Pancreas (tissue), 10 donors: Measurements from ENCODE around the gene TENT5D. TPM values are rescaled to one million over a fixed set of nuclear protein-coding genes. Genes with fewer than 3 reads are reported as not detected.
"Not testable (repeated sequence)": the region's sequence is repeated elsewhere in the genome, so short reads cannot be mapped to it uniquely, and the experiment has no call there.

ENCODE experiments used
- ATAC-seq, 4 donors: fragments of 200-7000 bp; cut with Tn5 transposase; one replicate each; pipeline versions ENCODE4 v1.8.0 to v1.9.1; 2020; ENCODE audit warnings: mild to moderate bottlenecking in 4 of 4, moderate library complexity in 4 of 4
- DNase-seq, 6 donors: peaks; one replicate each; pipeline ENCODE4 v3.0.0-alpha.2; 2020
- FAIRE-seq: peaks from 2 replicates; lab custom pipeline; 2012; peaks lifted over from hg19 to GRCh38; lab: Jason Lieb, UNC
- H3K27ac ChIP-seq, 4 donors: fragments of 200-600 bp; sonication (generic); 1 replicate in 3 of 4; 2 replicates in 1 of 4; pipeline versions ENCODE4 v1.5.0 to v1.8.0; 2020
- H3K27me3 ChIP-seq, 4 donors: fragments of 200-600 bp; one replicate each; pipeline ENCODE4 v1.8.0; 2021
- H3K36me3 ChIP-seq, 3 donors: fragments of 200-600 bp; sonication (generic) in 1 of 3; one replicate each; pipeline versions ENCODE4 v1.5.0 to v1.8.0; 2020 to 2021
- H3K4me1 ChIP-seq, 3 donors: fragments of 200-600 bp; one replicate each; pipeline ENCODE4 v1.8.0; 2021
- H3K4me3 ChIP-seq, 4 donors: fragments of 200-600 bp; sonication (generic) in 2 of 4; one replicate each; pipeline versions ENCODE4 v1.5.0 to v1.8.0; 2020 to 2021
- H3K9me3 ChIP-seq, 4 donors: fragments of 200-600 bp; one replicate each; pipeline ENCODE4 v1.8.0; 2021
- WGBS, 2 donors: extraction: QIAGEN DNeasy Blood & Tissue Kit; methylation state at CpG; one replicate each; pipeline ENCODE4 v1.1.7; 2013; 5-methylcytosine and 5-hydroxymethylcytosine counted together
- intact Hi-C, 3 donors: fragments of 100-400 bp; cut with DNase I; formaldehyde crosslinking; loops; one replicate each; pipeline versions ENCODE4 v1.11.1 to v1.14.2; 2022
- polyA plus RNA-seq, 2 donors: library from polyadenylated mRNA; stranded (reverse); fragments of 200-250 nt; gene quantifications; one replicate each; pipeline ENCODE4 v1.2.3, GENCODE V29; 2013
- total RNA-seq, 6 donors: library from RNA; stranded (reverse); fragmentation: NEBNext Ultra II Directional in 4 of 6; extraction: Animal tissue kit (Norgen Biotek cat#: 25700) in 4 of 6; gene quantifications; one replicate each; pipeline versions ENCODE4 v1.2.1 to v1.2.4, GENCODE V29; 2021 to 2023
- TF ChIP-seq, protein P1 (sequence below), 4 donors: fragments of 200-600 bp; sonication (generic) in 3 of 4; IDR thresholded peaks; one replicate each; pipeline versions ENCODE4 v1.5.0 to v1.8.0; 2021; ENCODE audit warnings: antibody characterized with exemption in 4 of 4
- donor health status: healthy with polysubstance abuse.
- donor health status: DM: no; HTN: no; CAD: no; lungs with moderate emphysema.
- donor health status: DM: no; HTN: no; CAD: no.
- donor health status: control.
- donor health status: control.
- donor health status: Bipolar disorder and iron deficiency.
- donor health status: DM: yes; HTN: yes; CAD: no.
- donor health status: DM: no; HTN: no; CAD: no.
- donor health status: DM: no; HTN: no; CAD: no.
- donor health status: DM: yes; HTN: yes; CAD: no.

TENT5D gene
- total and polyA plus RNA-seq, 8 donors = not detected

DNA sequence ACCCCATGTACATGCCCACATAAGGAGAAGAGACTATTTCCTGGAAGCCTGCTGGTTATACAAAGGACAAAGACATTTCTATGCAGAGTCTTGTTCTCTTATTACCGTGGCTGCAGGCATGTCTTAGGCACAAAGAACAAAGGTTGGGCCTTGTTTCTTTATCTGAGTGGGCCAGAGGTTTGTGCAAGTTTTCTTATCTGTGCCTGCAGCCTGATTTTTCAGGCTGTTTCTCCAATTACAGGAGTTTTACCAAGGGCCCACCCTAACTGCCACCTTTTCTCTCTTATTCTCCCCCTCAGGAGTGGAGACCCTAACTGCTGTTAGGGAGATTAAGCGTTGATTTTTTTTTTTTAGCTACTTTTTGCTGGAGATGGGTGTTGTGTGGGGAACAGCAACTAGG lies 3.5 kb downstream of the TENT5D start:
- ATAC-seq (no peak), DNase-seq (no peak), FAIRE-seq (no peak)
- Histone ChIP-seq H3K4me3 (no peak overlapping the region), H3K36me3 (no peaks in the 10 kb centered on the region), H3K27ac (no peak overlapping the region), H3K27me3 (peaks cover 0 to 5% (median 0%) of the 10 kb centered on the region in 4 donors), H3K9me3 (no peaks in the 10 kb centered on the region), H3K4me1 (no peaks in the 10 kb centered on the region)
- WGBS, 2 donors = 27 to 39% methylated on average over 2 of the region's 2 CpGs
- TF ChIP-seq, protein P1, sequence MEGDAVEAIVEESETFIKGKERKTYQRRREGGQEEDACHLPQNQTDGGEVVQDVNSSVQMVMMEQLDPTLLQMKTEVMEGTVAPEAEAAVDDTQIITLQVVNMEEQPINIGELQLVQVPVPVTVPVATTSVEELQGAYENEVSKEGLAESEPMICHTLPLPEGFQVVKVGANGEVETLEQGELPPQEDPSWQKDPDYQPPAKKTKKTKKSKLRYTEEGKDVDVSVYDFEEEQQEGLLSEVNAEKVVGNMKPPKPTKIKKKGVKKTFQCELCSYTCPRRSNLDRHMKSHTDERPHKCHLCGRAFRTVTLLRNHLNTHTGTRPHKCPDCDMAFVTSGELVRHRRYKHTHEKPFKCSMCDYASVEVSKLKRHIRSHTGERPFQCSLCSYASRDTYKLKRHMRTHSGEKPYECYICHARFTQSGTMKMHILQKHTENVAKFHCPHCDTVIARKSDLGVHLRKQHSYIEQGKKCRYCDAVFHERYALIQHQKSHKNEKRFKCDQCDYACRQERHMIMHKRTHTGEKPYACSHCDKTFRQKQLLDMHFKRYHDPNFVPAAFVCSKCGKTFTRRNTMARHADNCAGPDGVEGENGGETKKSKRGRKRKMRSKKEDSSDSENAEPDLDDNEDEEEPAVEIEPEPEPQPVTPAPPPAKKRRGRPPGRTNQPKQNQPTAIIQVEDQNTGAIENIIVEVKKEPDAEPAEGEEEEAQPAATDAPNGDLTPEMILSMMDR (IDR thresholded peaks at IDR 0.05) = no peak
- intact Hi-C loops = no loop called here

- ATAC-seq = no peak
These were observed 10.7 kb downstream of the TENT5D start for GRCh38 chrX:80430826-80431504.

DNA sequence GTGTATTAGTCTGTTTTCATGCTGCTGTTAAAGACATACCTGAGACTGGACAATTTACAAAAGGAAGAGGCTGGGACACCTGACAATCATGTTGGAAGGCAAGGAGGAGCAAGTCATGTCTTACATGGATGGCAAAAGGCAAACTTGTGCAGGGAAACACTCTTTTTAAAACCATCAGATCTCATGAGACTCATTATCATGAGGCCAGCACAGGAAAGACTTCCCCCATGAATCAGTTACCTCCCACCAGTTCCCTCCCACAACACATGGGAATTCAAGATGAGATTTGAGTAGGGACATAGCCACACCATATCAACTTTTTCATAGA lies 11.2 kb downstream of the TENT5D start:
- FAIRE-seq = no peak

More at GRCh38 chrX:80430826-80431504, 10.7 kb downstream of the TENT5D start:
- Histone ChIP-seq H3K36me3 (no peaks in the 10 kb centered on the region), H3K27ac (no peak overlapping the region), H3K9me3 (no peaks in the 10 kb centered on the region), H3K27me3 (no peaks in the 10 kb centered on the region), H3K4me3 (no peak overlapping the region), H3K4me1 (no peaks in the 10 kb centered on the region)
- no peak for FAIRE-seq
- intact Hi-C loops = no loop called here
- 51 to 59% methylated on average over 3 of the region's 3 CpGs for WGBS, 2 donors
- TF ChIP-seq, protein P1 (IDR thresholded peaks at IDR 0.05) = no peak
- no peak for DNase-seq

GRCh38 chrX:80432441-80432840 lies 12.2 kb downstream of the TENT5D start:
- Histone ChIP-seq H3K27ac (no peak overlapping the region), H3K27me3 (no peaks in the 10 kb centered on the region), H3K4me1 (no peaks in the 10 kb centered on the region), H3K4me3 (no peak overlapping the region), H3K36me3 (no peaks in the 10 kb centered on the region), H3K9me3 (no peaks in the 10 kb centered on the region)
- TF ChIP-seq, protein P1 (IDR thresholded peaks at IDR 0.05) = no peak
- DNase-seq (no peak), FAIRE-seq (no peak), ATAC-seq (no peak)
- 61 to 63% methylated on average over 3 of the region's 3 CpGs for WGBS, 2 donors
- intact Hi-C loops = no loop called here

More for the DNA sequence above, 11.2 kb downstream of the TENT5D start:
- ATAC-seq (no peak), DNase-seq (no peak)
- TF ChIP-seq, protein P1 (IDR thresholded peaks at IDR 0.05) = no peak
- H3K27ac ChIP-seq = no peak overlapping the region
- no peaks in the 10 kb centered on the region for H3K36me3 ChIP-seq
- H3K27me3 ChIP-seq = no peaks in the 10 kb centered on the region
- intact Hi-C loops = no loop called here
- H3K9me3 ChIP-seq = no peaks in the 10 kb centered on the region
- H3K4me1 ChIP-seq = no peaks in the 10 kb centered on the region
- H3K4me3 ChIP-seq = no peak overlapping the region

GRCh38 chrX:80432863-80433262 lies 12.6 kb downstream of the TENT5D start:
- H3K4me3 ChIP-seq = no peak overlapping the region
- WGBS, 2 donors = 28 to 44% methylated on average over 1 of the region's 1 CpG
- intact Hi-C loops = no loop called here
- no peak for ATAC-seq
- no peaks in the 10 kb centered on the region for H3K36me3 ChIP-seq
- no peak overlapping the region for H3K27ac ChIP-seq
- no peaks in the 10 kb centered on the region for H3K4me1 ChIP-seq
- FAIRE-seq = no peak
- no peaks in the 10 kb centered on the region for H3K9me3 ChIP-seq
- TF ChIP-seq, protein P1 (IDR thresholded peaks at IDR 0.05) = no peak
- no peak for DNase-seq
- H3K27me3 ChIP-seq = no peaks in the 10 kb centered on the region

DNA sequence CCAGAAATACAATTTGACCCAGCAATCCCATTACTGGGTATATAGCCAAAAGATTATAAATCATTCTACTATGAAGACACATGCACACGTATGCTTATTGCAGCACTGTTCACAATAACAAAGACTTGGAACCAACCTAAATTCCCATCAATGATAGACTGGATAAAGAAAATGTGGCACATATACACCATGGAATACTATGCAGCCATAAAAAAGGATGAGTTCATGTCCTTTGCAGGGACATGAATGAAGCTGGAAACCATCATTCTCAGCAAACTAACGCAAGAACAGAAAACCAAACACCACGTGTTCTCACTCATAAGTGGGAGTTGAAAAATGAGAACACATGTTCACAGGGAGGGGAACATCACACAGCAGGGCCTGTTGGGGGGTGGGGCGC lies 47.9 kb downstream of the TENT5D start:
- H3K9me3 ChIP-seq, H3K4me1 ChIP-seq, H3K27ac ChIP-seq, intact Hi-C loops, H3K27me3 ChIP-seq, DNase-seq, H3K36me3 ChIP-seq, FAIRE-seq, ATAC-seq, H3K4me3 ChIP-seq: not testable (repeated sequence)
- WGBS, 2 donors = 54 to 60% methylated on average over 4 of the region's 4 CpGs
